HepG2 (cell line): ENCODE data around the gene LPXN. TPM values are rescaled to one million over a fixed set of nuclear protein-coding genes. Genes with fewer than 3 reads are reported as not detected.

Experiments
- ATAC-seq: fragments of 200-7000 bp; cut with Tn5 transposase; 3 replicates; pipeline ENCODE4 v1.9.1; 2020; ENCODE audit warnings: mild to moderate bottlenecking, moderate library complexity
- BruUV-seq: library from RNA; stranded (reverse); fragments of 400-500 nt; replicated peaks from 2 replicates; lab custom pipeline; 2021; lab: Mats Ljungman, UMichigan
- CTCF ChIA-PET: fragments of 300-600 bp; formaldehyde crosslinking; extraction: SDS; loops from one replicate; lab custom pipeline; 2021; ENCODE audit warnings: low total read pairs, inconsistent platforms, low intra/inter-chr PET ratio; lab: Yijun Ruan, JAX
- POLR2A ChIA-PET: fragments of 350-600 bp; sonication (Branson Sonifier 250); formaldehyde crosslinking; loops from one replicate; lab custom pipeline; 2020; ENCODE audit warnings: antibody characterized with exemption, inconsistent platforms; lab: Yijun Ruan, JAX
- DNase-seq: peaks from one replicate; pipeline ENCODE4 v3.0.0-alpha.2; 2015; ENCODE audit warnings: low spot score
- FAIRE-seq: peaks from 3 replicates; lab custom pipeline; 2011; peaks lifted over from hg19 to GRCh38; lab: Jason Lieb, UNC
- H2AFZ ChIP-seq: one replicate; pipeline ENCODE4 v1.6.1; 2011; ENCODE audit warnings: low read length, inconsistent platforms
- H3K27ac ChIP-seq: fragments of 300-600 bp; 3 replicates; pipeline ENCODE4 v1.8.0; 2011; ENCODE audit warnings: mixed run types, mild to moderate bottlenecking, mixed read lengths, low read length, inconsistent platforms; ENCODE audit not compliant: insufficient read depth; ENCODE audit errors: extremely low read length
- H3K27me3 ChIP-seq, 2 experiments: fragments of 200-600 bp in 1 of 2; 2 replicates in 1 of 2; 3 replicates in 1 of 2; pipeline versions ENCODE4 v1.6.0 to v1.8.0; 2011; ENCODE audit warnings: low read length in 2 of 2, mild to moderate bottlenecking in 2 of 2, moderate library complexity in 2 of 2, inconsistent platforms in 1 of 2; ENCODE audit not compliant: insufficient read depth in 2 of 2, control insufficient read depth in 1 of 2
- H3K36me3 ChIP-seq, 2 experiments: fragments of 200-600 bp in 1 of 2; replicated peaks in 1 of 2; 2 replicates in 1 of 2; 3 replicates in 1 of 2; pipeline versions ENCODE4 v1.5.1 to v1.8.0; 2011; ENCODE audit warnings: low read length in 2 of 2, inconsistent platforms in 1 of 2; ENCODE audit not compliant: insufficient read depth in 2 of 2, control insufficient read depth in 1 of 2
- H3K4me1 ChIP-seq: 2 replicates; pipeline ENCODE4 v1.5.1; 2012; ENCODE audit warnings: low read length, inconsistent platforms; ENCODE audit not compliant: insufficient read depth
- H3K4me2 ChIP-seq: 2 replicates; pipeline ENCODE4 v1.6.0; 2011; ENCODE audit warnings: low read depth, low read length, inconsistent platforms
- H3K4me3 ChIP-seq, 3 experiments: fragments of 200-600 bp in 1 of 3; sonication (generic), shearing (Covaris generic) in 1 of 3; replicated peaks in 1 of 3; 2 replicates each; pipeline ENCODE4 v1.5.1; 2011 to 2016; ENCODE audit warnings: low read length in 3 of 3, inconsistent platforms in 2 of 3, low read depth in 2 of 3, mild to moderate bottlenecking in 2 of 3, control low read depth in 1 of 3, mixed read lengths in 1 of 3; ENCODE audit not compliant: insufficient read depth in 1 of 3
- H3K79me2 ChIP-seq: one replicate; pipeline ENCODE4 v1.6.1; 2011; ENCODE audit warnings: low read length, inconsistent platforms; ENCODE audit not compliant: insufficient read depth
- H3K9ac ChIP-seq: 2 replicates; pipeline ENCODE4 v1.6.0; 2011; ENCODE audit warnings: mild to moderate bottlenecking, low read depth, low read length, inconsistent platforms; ENCODE audit not compliant: insufficient read depth
- H3K9me3 ChIP-seq: 2 replicates; pipeline ENCODE4 v1.5.1; 2012; ENCODE audit warnings: mild to moderate bottlenecking, low read length
- H4K20me1 ChIP-seq: 2 replicates; pipeline ENCODE4 v1.6.0; 2011; ENCODE audit warnings: inconsistent platforms, mild to moderate bottlenecking, low read length, moderate library complexity; ENCODE audit not compliant: insufficient read depth
- AHDC1 ChIP-seq: sonication (generic); formaldehyde crosslinking; IDR thresholded peaks from 2 replicates; pipeline ENCODE4 v1.5.1; 2020; ENCODE audit warnings: mild to moderate bottlenecking, missing genetic modification reagents, borderline replicate concordance
- CENPBD1 ChIP-seq: sonication (generic); formaldehyde crosslinking; IDR thresholded peaks from 2 replicates; pipeline ENCODE4 v1.8.0; 2022; ENCODE audit warnings: missing genetic modification reagents, low read depth, mild to moderate bottlenecking, borderline replicate concordance
- U2AF2 ChIP-seq: fragments of 200-400 bp; formaldehyde crosslinking; IDR thresholded peaks from 2 replicates; pipeline ENCODE4 v1.6.1; 2017; ENCODE audit warnings: low read depth, mild to moderate bottlenecking, low read length
- ZBTB8A ChIP-seq: sonication (generic); formaldehyde crosslinking; IDR thresholded peaks from 2 replicates; pipeline ENCODE4 v1.4.0; 2020; ENCODE audit warnings: mild to moderate bottlenecking, low read depth, missing genetic modification reagents, borderline replicate concordance
- ZNF24 ChIP-seq: fragments of 450-650 bp; IDR thresholded peaks from 2 replicates; pipeline ENCODE4 v1.6.1; 2017; ENCODE audit warnings: antibody characterized with exemption, mild to moderate bottlenecking
- ZNF451 ChIP-seq: sonication (generic); formaldehyde crosslinking; IDR thresholded peaks from 2 replicates; pipeline ENCODE4 v1.5.0; 2020; ENCODE audit warnings: mild to moderate bottlenecking, missing genetic modification reagents
- ZNF501 ChIP-seq: sonication (generic); formaldehyde crosslinking; IDR thresholded peaks from 2 replicates; pipeline ENCODE4 v1.5.1; 2020; ENCODE audit warnings: mild to moderate bottlenecking, moderate library complexity, missing genetic modification reagents
- ZNF556 ChIP-seq: sonication (generic); formaldehyde crosslinking; IDR thresholded peaks from 2 replicates; pipeline ENCODE4 v1.4.0; 2020; ENCODE audit warnings: mild to moderate bottlenecking, missing genetic modification reagents, borderline replicate concordance
- ZNF562 ChIP-seq: sonication (generic); formaldehyde crosslinking; IDR thresholded peaks from 2 replicates; pipeline ENCODE4 v1.8.0; 2022; ENCODE audit warnings: missing genetic modification reagents, borderline replicate concordance
- ZNF563 ChIP-seq: sonication (generic); formaldehyde crosslinking; IDR thresholded peaks from 2 replicates; pipeline ENCODE4 v1.8.0; 2022; ENCODE audit warnings: mild to moderate bottlenecking, moderate library complexity, missing genetic modification reagents
- ZNF746 ChIP-seq: sonication (generic); formaldehyde crosslinking; IDR thresholded peaks from 2 replicates; pipeline ENCODE4 v1.8.0; 2022; ENCODE audit warnings: mild to moderate bottlenecking, missing genetic modification reagents
- ZSCAN22 ChIP-seq: sonication (generic); formaldehyde crosslinking; IDR thresholded peaks from 2 replicates; pipeline ENCODE4 v1.4.0; 2020; ENCODE audit warnings: mild to moderate bottlenecking, missing genetic modification reagents
- WGBS: methylation state at CpG from one replicate; pipeline ENCODE4 v1.1.6; 2017; ENCODE audit warnings: low lambda C conversion rate; 5-methylcytosine and 5-hydroxymethylcytosine counted together
- in situ Hi-C: cut with HindIII; loops from 2 replicates; pipeline ENCODE4 v1.10.0; 2017; ENCODE audit warnings: low pct_unique_long_range_greater_than_20kb; ENCODE audit not compliant: extremely low pct_ligation_motif_present
- intact Hi-C: fragments of 100-400 bp; cut with micrococcal nuclease; formaldehyde crosslinking; loops from one replicate; pipeline ENCODE4 v1.10.0; 2022; ENCODE audit not compliant: unreplicated experiment
- polyA plus RNA-seq, 8 experiments: library from polyadenylated mRNA; depleted of rRNA in 3 of 8; stranded (reverse) in 7 of 8; unstranded in 1 of 8; fragments of >200 nt; fragmentation: Illumina TruSeq in 4 of 8; extraction: Trizol in 4 of 8; gene quantifications; 2 replicates each; pipeline versions ENCODE4 v1.2.1 to v1.2.3, GENCODE V29; 2011 to 2016; ENCODE audit warnings: low read depth in 4 of 8, missing spikeins in 1 of 8, mixed read lengths in 1 of 8; ENCODE audit not compliant: insufficient read depth in 1 of 8
- total RNA-seq, 5 experiments: library from RNA; depleted of rRNA; stranded (reverse); fragments of >200 nt; fragmentation: Illumina TruSeq; extraction: Trizol; gene quantifications; 2 replicates each; pipeline ENCODE4 v1.2.3, GENCODE V29; 2016; ENCODE audit warnings: low read depth in 1 of 5

LPXN gene
- total and polyA plus RNA-seq, 2 of the 13 experiments (the other 11 are each of a cell fraction or from before 2014, with no cell fraction given) = 1.7 to 3.5 TPM

- no peak for TF ChIP-seq AHDC1 (CRISPR knock-in tag)
Observed at GRCh38 chr11:58526721-58527120, 48.9 kb downstream of the LPXN start (continued).

- WGBS = 65% methylated on average over 6 of the region's 6 CpGs
- intact Hi-C loops = loop anchor here (2.0 kb wide), 1 partner anchor 1180 kb away; no protein-coding TSS in a partner anchor
Observed at GRCh38 chr11:58525037-58525614, 50.5 kb downstream of the LPXN start.

More at GRCh38 chr11:58525037-58525614, 50.5 kb downstream of the LPXN start:
- ATAC-seq (no peak), FAIRE-seq (no peak), DNase-seq (no peak)
- Histone ChIP-seq H3K36me3 (no peaks in the 10 kb centered on the region), H3K9me3 (no peaks in the 10 kb centered on the region), H3K9ac (no peak overlapping the region), H3K27ac (no peak overlapping the region), H3K27me3 (0 out of 5 replicates have a peak, but pooled peaks cover 0 to 4% of the 10 kb centered on the region in 2 experiments), H3K4me1 (peaks cover 6% of the 10 kb centered on the region), H3K4me2 (no peak overlapping the region), H3K79me2 (no peaks in the 10 kb centered on the region), H4K20me1 (no peaks in the 10 kb centered on the region), H3K4me3 (no peak overlapping the region), H2AFZ (no peak overlapping the region)
- ChIA-PET CTCF (no interaction called here), POLR2A (no interaction called here)
- in situ Hi-C loops = loop anchor here (25.0 kb wide), 1 partner anchor 262 kb away; no protein-coding TSS in a partner anchor
- TF ChIP-seq ZNF556 = no peak
- no peak for TF ChIP-seq CENPBD1 (CRISPR knock-in tag)
- no peak for TF ChIP-seq ZNF562 (CRISPR knock-in tag)
- TF ChIP-seq ZNF501 (CRISPR knock-in tag) = no peak
- no peak for TF ChIP-seq ZSCAN22 (CRISPR knock-in tag)
- TF ChIP-seq ZNF451 (CRISPR knock-in tag) = no peak
- TF ChIP-seq U2AF2 = no peak
- no peak for TF ChIP-seq ZNF563 (CRISPR knock-in tag)
- TF ChIP-seq ZNF746 (CRISPR knock-in tag) = no peak
- no peak for TF ChIP-seq ZNF24
- no peak for TF ChIP-seq ZBTB8A (CRISPR knock-in tag)
- BruUV-seq = no TSS peak
